ENCODE measurements around the gene CA11.

DNA sequence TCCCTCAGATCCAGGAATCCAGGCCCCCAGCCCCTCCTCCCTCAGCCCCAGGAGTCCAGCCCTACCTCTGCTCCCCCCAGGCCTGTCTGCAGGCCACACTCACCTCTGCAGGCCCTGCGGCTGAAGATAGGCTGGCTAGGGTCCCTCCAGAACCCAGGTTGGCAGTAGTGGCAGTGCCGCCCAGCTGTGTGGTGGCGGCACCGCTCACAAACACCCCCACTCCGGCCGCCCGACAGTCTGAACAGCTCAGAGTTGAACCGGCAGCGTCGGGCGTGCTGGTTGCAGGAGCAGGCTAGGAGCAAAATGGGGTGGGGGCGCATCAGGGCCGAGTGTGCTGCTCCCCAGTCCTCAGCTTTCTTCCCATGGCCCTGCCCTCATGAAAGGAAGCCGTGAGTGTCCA lies 18.5 kb upstream of the CA11 start:
- TF ChIP-seq EZH2 (IDR thresholded peaks at IDR 0.05; ENCODE audit: borderline replicate concordance, low read depth, low read length, poor library complexity, severe bottlenecking): no peak
- no peak for TF ChIP-seq CTCF (conservative IDR thresholded peaks at IDR 0.05; ENCODE audit: low read depth, low read length)

All from A673 (cell line).